OCI-LY1 (cell line): ENCODE data around the gene DENND1A.
"Not testable (repeated sequence)": the region's sequence is repeated elsewhere in the genome, so short reads cannot be mapped to it uniquely, and the experiment has no call there.

Experiments
- H2AFZ ChIP-seq: fragments of 200-600 bp; sonication (generic), shearing (Covaris generic); 2 replicates; pipeline ENCODE4 v1.6.0; 2014; ENCODE audit warnings: antibody characterized with exemption, mild to moderate bottlenecking, low read length
- H3F3A ChIP-seq: fragments of 200-600 bp; sonication (generic), shearing (Covaris generic); 2 replicates; pipeline ENCODE4 v1.6.0; 2014; ENCODE audit warnings: mild to moderate bottlenecking, antibody characterized with exemption, low read length, moderate library complexity; ENCODE audit not compliant: insufficient read depth
- H3K27ac ChIP-seq: fragments of 200-600 bp; sonication (generic); 2 replicates; pipeline ENCODE4 v1.5.1; 2014; ENCODE audit warnings: low read length, mixed run types, mild to moderate bottlenecking, low read depth; ENCODE audit not compliant: poor library complexity, severe bottlenecking
- H3K27me3 ChIP-seq: fragments of 200-600 bp; sonication (generic); 2 replicates; pipeline ENCODE4 v1.6.0; 2014; ENCODE audit warnings: antibody characterized with exemption, mild to moderate bottlenecking, low read length, moderate library complexity; ENCODE audit not compliant: insufficient read depth
- H3K36me3 ChIP-seq: fragments of 200-600 bp; sonication (generic); 2 replicates; pipeline ENCODE4 v1.6.1; 2014; ENCODE audit warnings: mild to moderate bottlenecking, antibody characterized with exemption, low read length, moderate library complexity, mixed read lengths; ENCODE audit not compliant: insufficient read depth
- H3K4me1 ChIP-seq: fragments of 200-600 bp; sonication (generic); 2 replicates; pipeline ENCODE4 v1.5.1; 2014; ENCODE audit warnings: mild to moderate bottlenecking, low read length, moderate library complexity; ENCODE audit not compliant: insufficient read depth, severe bottlenecking
- H3K4me2 ChIP-seq: fragments of 200-600 bp; sonication (generic), shearing (Covaris generic); 2 replicates; pipeline ENCODE4 v1.6.1; 2014; ENCODE audit warnings: low read length
- H3K4me3 ChIP-seq: fragments of 200-600 bp; sonication (generic); 2 replicates; pipeline ENCODE4 v1.5.1; 2014; ENCODE audit warnings: low read length, low read depth, mild to moderate bottlenecking, mixed read lengths; ENCODE audit not compliant: poor library complexity, severe bottlenecking
- H3K79me2 ChIP-seq: fragments of 200-600 bp; shearing (Covaris generic); 2 replicates; pipeline ENCODE4 v1.6.1; 2016; ENCODE audit warnings: mixed run types, low read length, mixed read lengths; ENCODE audit not compliant: insufficient read depth
- H3K9ac ChIP-seq: fragments of 200-600 bp; sonication (generic), shearing (Covaris generic); 2 replicates; pipeline ENCODE4 v1.6.1; 2014; ENCODE audit warnings: mild to moderate bottlenecking, low read length, mixed read lengths
- H3K9me2 ChIP-seq: fragments of 200-600 bp; sonication (generic), shearing (Covaris generic); 2 replicates; pipeline ENCODE4 v1.6.1; 2014; ENCODE audit warnings: low read depth, mild to moderate bottlenecking, low read length, mixed read lengths
- H3K9me3 ChIP-seq: fragments of 200-600 bp; shearing (Covaris generic); 2 replicates; pipeline ENCODE4 v1.6.1; 2014; ENCODE audit warnings: low read length, mixed read lengths
- H4K20me1 ChIP-seq: fragments of 200-600 bp; sonication (generic), shearing (Covaris generic); 2 replicates; pipeline ENCODE4 v1.6.0; 2016; ENCODE audit warnings: mild to moderate bottlenecking, low read length; ENCODE audit not compliant: insufficient read depth
- EZH2 ChIP-seq: fragments of 200-600 bp; sonication (generic), shearing (Covaris generic); IDR thresholded peaks from 2 replicates; pipeline ENCODE4 v1.8.0; 2017; ENCODE audit warnings: borderline replicate concordance, mixed run types, mild to moderate bottlenecking, antibody characterized with exemption, low read length, moderate library complexity, mixed read lengths
- TF ChIP-seq, protein P1 (sequence below): fragments of 200-600 bp; sonication (generic), shearing (Covaris generic); IDR thresholded peaks from 2 replicates; pipeline ENCODE4 v1.5.1; 2017; ENCODE audit warnings: mild to moderate bottlenecking, antibody characterized with exemption, low read length, moderate library complexity, mixed read lengths

DENND1A gene

GRCh38 chr9:123432331-123433236, 497.3 kb downstream of the DENND1A start:
- Histone ChIP-seq H3K4me3 (no peak overlapping the region), H3K27me3 (no peaks in the 10 kb centered on the region), H3F3A (no peaks in the 10 kb centered on the region), H3K79me2 (no peaks in the 10 kb centered on the region), H3K4me1 (no peaks in the 10 kb centered on the region), H4K20me1 (no peaks in the 10 kb centered on the region), H3K4me2 (no peak overlapping the region), H2AFZ (no peak overlapping the region), H3K9me2 (no peaks in the 10 kb centered on the region), H3K9ac (no peak overlapping the region), H3K27ac (no peak overlapping the region), H3K9me3 (no peaks in the 10 kb centered on the region), H3K36me3 (no peaks in the 10 kb centered on the region; the same call in 1 of the 2 replicates)
- no peak for TF ChIP-seq EZH2
- TF ChIP-seq, protein P1, sequence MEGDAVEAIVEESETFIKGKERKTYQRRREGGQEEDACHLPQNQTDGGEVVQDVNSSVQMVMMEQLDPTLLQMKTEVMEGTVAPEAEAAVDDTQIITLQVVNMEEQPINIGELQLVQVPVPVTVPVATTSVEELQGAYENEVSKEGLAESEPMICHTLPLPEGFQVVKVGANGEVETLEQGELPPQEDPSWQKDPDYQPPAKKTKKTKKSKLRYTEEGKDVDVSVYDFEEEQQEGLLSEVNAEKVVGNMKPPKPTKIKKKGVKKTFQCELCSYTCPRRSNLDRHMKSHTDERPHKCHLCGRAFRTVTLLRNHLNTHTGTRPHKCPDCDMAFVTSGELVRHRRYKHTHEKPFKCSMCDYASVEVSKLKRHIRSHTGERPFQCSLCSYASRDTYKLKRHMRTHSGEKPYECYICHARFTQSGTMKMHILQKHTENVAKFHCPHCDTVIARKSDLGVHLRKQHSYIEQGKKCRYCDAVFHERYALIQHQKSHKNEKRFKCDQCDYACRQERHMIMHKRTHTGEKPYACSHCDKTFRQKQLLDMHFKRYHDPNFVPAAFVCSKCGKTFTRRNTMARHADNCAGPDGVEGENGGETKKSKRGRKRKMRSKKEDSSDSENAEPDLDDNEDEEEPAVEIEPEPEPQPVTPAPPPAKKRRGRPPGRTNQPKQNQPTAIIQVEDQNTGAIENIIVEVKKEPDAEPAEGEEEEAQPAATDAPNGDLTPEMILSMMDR: no peak

- H2AFZ ChIP-seq: no peak overlapping the region
- H3K27me3 ChIP-seq: no peaks in the 10 kb centered on the region
- H3K27ac ChIP-seq: no peak overlapping the region
- no peak overlapping the region for H3K4me2 ChIP-seq
- no peak overlapping the region for H3K9ac ChIP-seq
- H3K9me2 ChIP-seq: no peaks in the 10 kb centered on the region
- H3K79me2 ChIP-seq: no peaks in the 10 kb centered on the region
- TF ChIP-seq EZH2: no peak
- TF ChIP-seq, protein P1: no peak
- no peaks in the 10 kb centered on the region for H4K20me1 ChIP-seq
- no peaks in the 10 kb centered on the region for H3K9me3 ChIP-seq
- no peak overlapping the region for H3K4me3 ChIP-seq
- H3K4me1 ChIP-seq: peaks cover 6% of the 10 kb centered on the region
- H3K36me3 ChIP-seq: no peaks in the 10 kb centered on the region; the same call in 1 of the 2 replicates
- no peaks in the 10 kb centered on the region for H3F3A ChIP-seq
These were observed 498.3 kb downstream of the DENND1A start for GRCh38 chr9:123431581-123431980.

DNA sequence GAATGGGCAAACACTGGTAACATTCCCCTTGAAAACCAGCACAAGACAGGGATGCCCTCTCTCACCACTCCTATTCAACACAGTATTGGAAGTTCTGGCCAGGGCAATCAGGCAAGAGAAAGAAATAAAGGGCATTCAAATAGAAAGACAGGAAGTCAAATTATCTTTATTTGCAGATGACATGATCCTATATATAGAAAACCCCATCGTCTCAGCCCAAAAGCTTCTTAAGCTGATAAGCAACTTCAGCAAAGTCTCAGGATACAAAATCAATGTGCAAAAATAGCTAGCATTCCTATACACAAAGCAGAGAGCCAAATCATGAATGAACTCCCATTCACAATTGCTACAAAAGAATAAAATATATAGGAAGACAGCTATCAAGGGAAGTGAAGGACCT, 501.5 kb downstream of the DENND1A start:
- not testable (repeated sequence) for H2AFZ ChIP-seq, H3K9me2 ChIP-seq, H4K20me1 ChIP-seq, H3K4me3 ChIP-seq, H3K4me2 ChIP-seq, H3K27me3 ChIP-seq, H3K27ac ChIP-seq, H3K9me3 ChIP-seq, H3K9ac ChIP-seq, H3K36me3 ChIP-seq, H3K79me2 ChIP-seq, H3F3A ChIP-seq
- peaks cover 11% of the 10 kb centered on the region for H3K4me1 ChIP-seq
